Parathyroid adenoma (tissue), 2 donors: Measurements from ENCODE around the gene EME1.

ENCODE experiments used
- H2AFZ ChIP-seq: fragments of 300-600 bp; sonication (generic); one replicate; pipeline ENCODE4 v1.7.0; 2017; ENCODE audit warnings: antibody characterized with exemption, mild to moderate bottlenecking
- H3K27ac ChIP-seq: fragments of 300-600 bp; sonication (generic); one replicate; pipeline ENCODE4 v1.7.0; 2017
- H3K27me3 ChIP-seq: fragments of 300-600 bp; sonication (generic); one replicate; pipeline ENCODE4 v1.7.0; 2017; ENCODE audit warnings: low read length; ENCODE audit not compliant: control insufficient read depth, insufficient read depth
- H3K36me3 ChIP-seq: fragments of 300-600 bp; sonication (generic); one replicate; pipeline ENCODE4 v1.7.0; 2017; ENCODE audit warnings: low read length; ENCODE audit not compliant: control insufficient read depth, insufficient read depth
- H3K4me1 ChIP-seq: fragments of 300-600 bp; sonication (generic); one replicate; pipeline ENCODE4 v1.7.0; 2017; ENCODE audit warnings: control low read depth
- H3K4me2 ChIP-seq: fragments of 300-600 bp; sonication (generic); one replicate; pipeline ENCODE4 v1.7.0; 2017; ENCODE audit warnings: low read length
- H3K4me3 ChIP-seq: fragments of 300-600 bp; sonication (generic); one replicate; pipeline ENCODE4 v1.7.0; 2017; ENCODE audit warnings: low read depth, low read length
- H3K79me2 ChIP-seq: fragments of 300-600 bp; sonication (generic); one replicate; pipeline ENCODE4 v1.7.0; 2017; ENCODE audit warnings: control low read depth
- H3K9ac ChIP-seq: fragments of 300-600 bp; sonication (generic); one replicate; pipeline ENCODE4 v1.7.0; 2017; ENCODE audit warnings: mild to moderate bottlenecking
- H3K9me3 ChIP-seq: fragments of 300-600 bp; sonication (generic); one replicate; pipeline ENCODE4 v1.7.0; 2017; ENCODE audit warnings: low read length; ENCODE audit not compliant: control insufficient read depth
- CTCF ChIP-seq: fragments of 300-600 bp; sonication (generic); IDR thresholded peaks from one replicate; pipeline ENCODE4 v1.7.0; 2017; ENCODE audit warnings: antibody characterized with exemption, mild to moderate bottlenecking
- donor health status: primary hyperparathyroidism.

EME1 gene

GRCh38 chr17:50348522-50349242, 24.3 kb upstream of the EME1 start:
- H3K4me3 ChIP-seq, result no peak overlapping the region
- H3K4me1 ChIP-seq, result peaks cover 5% of the 10 kb centered on the region
- H3K9me3 ChIP-seq, result no peaks in the 10 kb centered on the region
- H2AFZ ChIP-seq, result no peak overlapping the region
- TF ChIP-seq CTCF, result no peak
- peaks cover 2% of the 10 kb centered on the region for H3K79me2 ChIP-seq
- no peak overlapping the region for H3K27ac ChIP-seq
- no peaks in the 10 kb centered on the region for H3K27me3 ChIP-seq
- no peak overlapping the region for H3K9ac ChIP-seq
- no peak overlapping the region for H3K4me2 ChIP-seq
- no peaks in the 10 kb centered on the region for H3K36me3 ChIP-seq

- H3K79me2 ChIP-seq, result peaks cover 4% of the 10 kb centered on the region
- H2AFZ ChIP-seq, result no peak overlapping the region
- no peak overlapping the region for H3K27ac ChIP-seq
- H3K27me3 ChIP-seq, result no peaks in the 10 kb centered on the region
- H3K9ac ChIP-seq, result no peak overlapping the region
- peaks cover 5% of the 10 kb centered on the region for H3K4me1 ChIP-seq
- no peaks in the 10 kb centered on the region for H3K36me3 ChIP-seq
- TF ChIP-seq CTCF, result no peak
- no peak overlapping the region for H3K4me3 ChIP-seq
- no peaks in the 10 kb centered on the region for H3K9me3 ChIP-seq
- H3K4me2 ChIP-seq, result no peak overlapping the region
Observed at GRCh38 chr17:50349243-50349600, 23.8 kb upstream of the EME1 start.

- Histone ChIP-seq H3K4me3 (no peak overlapping the region), H3K9me3 (no peaks in the 10 kb centered on the region), H3K27ac (no peak overlapping the region), H3K4me1 (no peaks in the 10 kb centered on the region), H3K4me2 (no peak overlapping the region), H3K36me3 (no peaks in the 10 kb centered on the region), H3K9ac (no peak overlapping the region), H2AFZ (no peak overlapping the region), H3K27me3 (no peaks in the 10 kb centered on the region), H3K79me2 (peaks cover 5% of the 10 kb centered on the region)
- TF ChIP-seq CTCF, result no peak
Observed at GRCh38 chr17:50350733-50351132, 22.3 kb upstream of the EME1 start.

- Histone ChIP-seq H3K36me3 (no peaks in the 10 kb centered on the region), H3K4me3 (no peak overlapping the region), H3K27ac (no peak overlapping the region), H3K9ac (no peak overlapping the region), H3K79me2 (peaks cover 5% of the 10 kb centered on the region), H2AFZ (no peak overlapping the region), H3K4me2 (no peak overlapping the region), H3K9me3 (no peaks in the 10 kb centered on the region), H3K27me3 (no peaks in the 10 kb centered on the region), H3K4me1 (no peaks in the 10 kb centered on the region)
- TF ChIP-seq CTCF, result no peak
Observed at GRCh38 chr17:50352072-50352692, 20.8 kb upstream of the EME1 start.
